ENCODE measurements around the gene NECTIN3. TPM values are rescaled to one million over a fixed set of nuclear protein-coding genes. Genes with fewer than 3 reads are reported as not detected.

NECTIN3 gene
- total RNA-seq, 1 experiment from 2014 or later = 53.7 TPM

DNA sequence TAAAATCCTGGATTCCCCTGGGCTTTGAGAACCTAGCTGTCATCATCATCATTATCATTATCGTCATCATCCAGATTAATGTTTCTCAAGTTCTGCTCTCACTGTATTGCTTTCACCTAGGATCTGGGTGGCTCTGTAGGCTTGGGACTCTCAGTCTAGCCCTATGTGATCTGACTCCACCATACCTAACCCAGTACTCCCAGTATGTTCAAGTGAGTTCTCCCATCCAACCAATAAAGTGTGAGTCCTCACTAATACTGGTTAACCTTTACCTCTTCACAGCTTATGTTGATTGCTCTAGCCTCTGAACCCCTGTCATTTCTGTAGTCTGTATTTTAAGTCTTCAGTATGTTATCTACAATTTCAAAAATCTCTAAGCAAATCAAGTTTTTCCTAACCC, 102.3 kb downstream of the NECTIN3 start:
- Mint-ChIP-seq H3K27me3 (ENCODE audit: low read depth) (no peaks in the 10 kb centered on the region), H3K9me3 (no peaks in the 10 kb centered on the region; a peak in 1 of 5 replicates), H3K4me1 (peaks cover 17 to 28% of the 10 kb centered on the region in 2 experiments), H3K27ac (peak overlapping the region in 1 of 3 experiments; percentile 67; a peak in 1 of 7 replicates), H3K36me3 (ENCODE audit: insufficient read depth in 1 of 3, low read depth in 3 of 3) (peaks cover 17 to 25% (median 24%) of the 10 kb centered on the region in 3 experiments; a peak in 6 of 7 replicates), H3K4me3 (no peak overlapping the region)
- H3K4me1 ChIP-seq (ENCODE audit: insufficient read depth, low read length) = no peaks in the 10 kb centered on the region
- H2AFZ ChIP-seq (ENCODE audit: low read length) = no peak overlapping the region
- H2BK120ac ChIP-seq (ENCODE audit: low read depth, low read length, poor library complexity, severe bottlenecking) = no peak overlapping the region
- no peak overlapping the region for H2BK20ac ChIP-seq (ENCODE audit: low read depth, low read length, poor library complexity, severe bottlenecking)
- no peak overlapping the region for H3T11ph ChIP-seq (ENCODE audit: low read length)
- H3K56ac ChIP-seq (ENCODE audit: insufficient read length, low read depth, low read length) = no peak overlapping the region
- H3K18ac ChIP-seq (ENCODE audit: insufficient read length, low read depth, low read length) = no peak overlapping the region
- no peak overlapping the region for H4K8ac ChIP-seq (replicated peaks; ENCODE audit: insufficient read length, low read depth, low read length)
- no peak overlapping the region for H3K23ac ChIP-seq (ENCODE audit: insufficient read length, low read depth, low read length)
- no peak overlapping the region for H3K27ac ChIP-seq (ENCODE audit: insufficient read length, low read depth, low read length)
- H3K14ac ChIP-seq (ENCODE audit: insufficient read depth, low read length) = no peak overlapping the region
- TF ChIP-seq, protein P1, sequence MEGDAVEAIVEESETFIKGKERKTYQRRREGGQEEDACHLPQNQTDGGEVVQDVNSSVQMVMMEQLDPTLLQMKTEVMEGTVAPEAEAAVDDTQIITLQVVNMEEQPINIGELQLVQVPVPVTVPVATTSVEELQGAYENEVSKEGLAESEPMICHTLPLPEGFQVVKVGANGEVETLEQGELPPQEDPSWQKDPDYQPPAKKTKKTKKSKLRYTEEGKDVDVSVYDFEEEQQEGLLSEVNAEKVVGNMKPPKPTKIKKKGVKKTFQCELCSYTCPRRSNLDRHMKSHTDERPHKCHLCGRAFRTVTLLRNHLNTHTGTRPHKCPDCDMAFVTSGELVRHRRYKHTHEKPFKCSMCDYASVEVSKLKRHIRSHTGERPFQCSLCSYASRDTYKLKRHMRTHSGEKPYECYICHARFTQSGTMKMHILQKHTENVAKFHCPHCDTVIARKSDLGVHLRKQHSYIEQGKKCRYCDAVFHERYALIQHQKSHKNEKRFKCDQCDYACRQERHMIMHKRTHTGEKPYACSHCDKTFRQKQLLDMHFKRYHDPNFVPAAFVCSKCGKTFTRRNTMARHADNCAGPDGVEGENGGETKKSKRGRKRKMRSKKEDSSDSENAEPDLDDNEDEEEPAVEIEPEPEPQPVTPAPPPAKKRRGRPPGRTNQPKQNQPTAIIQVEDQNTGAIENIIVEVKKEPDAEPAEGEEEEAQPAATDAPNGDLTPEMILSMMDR (conservative IDR thresholded peaks at IDR 0.05) = no peak
- H3K4ac ChIP-seq (ENCODE audit: low read depth, low read length) = no peak overlapping the region
- H3K79me2 ChIP-seq (ENCODE audit: insufficient read depth, low read length) = no peaks in the 10 kb centered on the region
- no peak overlapping the region for H3K9ac ChIP-seq (ENCODE audit: extremely low read depth, insufficient read length, low read length)
- no CpG with 5 or more reads among the region's 1 CpG for WGBS (ENCODE audit: extremely low coverage, insufficient read length, low lambda C conversion rate)
- H4K20me1 ChIP-seq (ENCODE audit: control insufficient read depth, insufficient read depth, insufficient read length) = no peaks in the 10 kb centered on the region
- H4K5ac ChIP-seq (ENCODE audit: insufficient read length, low read depth, low read length) = no peak overlapping the region
- no peak overlapping the region for H3K4me2 ChIP-seq (ENCODE audit: insufficient read depth, insufficient read length, low read length)
- DNase-seq = no peak
- H2AK5ac ChIP-seq (ENCODE audit: insufficient read length, low read length) = peak overlapping the region; percentile 5
- no peaks in the 10 kb centered on the region for H3K79me1 ChIP-seq (ENCODE audit: insufficient read depth, low read depth, low read length, poor library complexity, severe bottlenecking)
- no peak overlapping the region for H4K91ac ChIP-seq (ENCODE audit: insufficient read length, low read depth, low read length)
- H2BK5ac ChIP-seq (ENCODE audit: insufficient read length, low read length) = no peak overlapping the region
- no peak overlapping the region for H2BK12ac ChIP-seq (ENCODE audit: insufficient read length, low read depth, low read length)
- H3K27me3 ChIP-seq (ENCODE audit: insufficient read depth, low read length) = no peaks in the 10 kb centered on the region
- H2BK15ac ChIP-seq (ENCODE audit: low read depth, low read length) = no peak overlapping the region
- no peaks in the 10 kb centered on the region for H3K9me3 ChIP-seq (ENCODE audit: control insufficient read depth, low read depth, low read length)
- H3K23me2 ChIP-seq (ENCODE audit: insufficient read length, low read depth, low read length, poor library complexity, severe bottlenecking) = no peaks in the 10 kb centered on the region
